ENCODE results near the gene SIRPB2. TPM values are rescaled to one million over a fixed set of nuclear protein-coding genes. Genes with fewer than 3 reads are reported as not detected.
A peak's percentile ranks its signal among the peaks of the same experiment; 100 is the strongest.

Gene SIRPB2
- total RNA-seq, 1 donor: not detected

DNA sequence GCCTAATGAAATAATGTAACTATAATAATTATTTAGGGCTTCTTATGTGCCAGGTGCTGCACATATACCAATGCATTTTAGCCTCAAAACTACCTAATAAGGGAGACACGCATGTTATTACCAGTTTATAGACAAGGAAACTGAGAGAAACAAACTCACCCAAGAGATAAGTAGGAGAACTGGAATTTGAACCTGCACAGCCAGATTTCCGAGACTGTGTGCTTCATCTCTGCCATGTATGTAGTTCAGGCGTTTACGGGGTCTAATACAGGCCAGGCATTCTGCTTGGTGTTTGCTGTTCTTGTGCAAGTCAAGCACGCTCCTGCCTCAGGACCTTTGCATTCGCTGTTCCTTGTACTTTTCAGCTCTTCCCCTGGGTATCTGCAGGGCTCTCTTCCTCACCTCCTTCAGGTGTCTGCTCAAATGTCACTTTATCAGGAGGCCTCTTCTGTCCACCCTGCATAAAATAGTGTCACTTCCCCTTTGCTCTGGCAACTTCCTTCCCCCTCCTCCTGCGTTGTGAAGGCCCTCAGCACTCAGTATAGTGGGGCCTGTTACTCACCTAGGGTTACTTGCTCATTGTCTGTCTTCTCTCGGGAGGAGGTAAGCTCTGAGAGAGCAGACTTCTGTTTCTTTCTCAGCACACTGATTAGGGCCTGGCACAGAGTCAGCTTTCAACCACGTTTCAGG, 18.5 kb downstream of the SIRPB2 start:
- TF ChIP-seq, protein P1, sequence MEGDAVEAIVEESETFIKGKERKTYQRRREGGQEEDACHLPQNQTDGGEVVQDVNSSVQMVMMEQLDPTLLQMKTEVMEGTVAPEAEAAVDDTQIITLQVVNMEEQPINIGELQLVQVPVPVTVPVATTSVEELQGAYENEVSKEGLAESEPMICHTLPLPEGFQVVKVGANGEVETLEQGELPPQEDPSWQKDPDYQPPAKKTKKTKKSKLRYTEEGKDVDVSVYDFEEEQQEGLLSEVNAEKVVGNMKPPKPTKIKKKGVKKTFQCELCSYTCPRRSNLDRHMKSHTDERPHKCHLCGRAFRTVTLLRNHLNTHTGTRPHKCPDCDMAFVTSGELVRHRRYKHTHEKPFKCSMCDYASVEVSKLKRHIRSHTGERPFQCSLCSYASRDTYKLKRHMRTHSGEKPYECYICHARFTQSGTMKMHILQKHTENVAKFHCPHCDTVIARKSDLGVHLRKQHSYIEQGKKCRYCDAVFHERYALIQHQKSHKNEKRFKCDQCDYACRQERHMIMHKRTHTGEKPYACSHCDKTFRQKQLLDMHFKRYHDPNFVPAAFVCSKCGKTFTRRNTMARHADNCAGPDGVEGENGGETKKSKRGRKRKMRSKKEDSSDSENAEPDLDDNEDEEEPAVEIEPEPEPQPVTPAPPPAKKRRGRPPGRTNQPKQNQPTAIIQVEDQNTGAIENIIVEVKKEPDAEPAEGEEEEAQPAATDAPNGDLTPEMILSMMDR (IDR thresholded peaks at IDR 0.05; ENCODE audit: insufficient read depth, low read depth, low read length): no peak
- DNase-seq (ENCODE audit: low read depth): no peak
- H3K4me3 ChIP-seq (ENCODE audit: low read depth, low read length): no peak overlapping the region

- no peak for DNase-seq (ENCODE audit: low read depth)
- TF ChIP-seq, protein P1 (IDR thresholded peaks at IDR 0.05; ENCODE audit: insufficient read depth, low read depth, low read length): no peak
Observed at GRCh38 chr20:1471242-1471641, 20.0 kb downstream of the SIRPB2 start.

GRCh38 chr20:1469925-1470571, 21.2 kb downstream of the SIRPB2 start:
- TF ChIP-seq, protein P1 (IDR thresholded peaks at IDR 0.05; ENCODE audit: insufficient read depth, low read depth, low read length): peak; percentile 90
- H3K4me3 ChIP-seq (ENCODE audit: low read depth, low read length): no peak overlapping the region
- peak; percentile 99 for DNase-seq (ENCODE audit: low read depth)

More at GRCh38 chr20:1471242-1471641, 20.0 kb downstream of the SIRPB2 start:
- no peak overlapping the region for H3K4me3 ChIP-seq (ENCODE audit: low read depth, low read length)

DNA sequence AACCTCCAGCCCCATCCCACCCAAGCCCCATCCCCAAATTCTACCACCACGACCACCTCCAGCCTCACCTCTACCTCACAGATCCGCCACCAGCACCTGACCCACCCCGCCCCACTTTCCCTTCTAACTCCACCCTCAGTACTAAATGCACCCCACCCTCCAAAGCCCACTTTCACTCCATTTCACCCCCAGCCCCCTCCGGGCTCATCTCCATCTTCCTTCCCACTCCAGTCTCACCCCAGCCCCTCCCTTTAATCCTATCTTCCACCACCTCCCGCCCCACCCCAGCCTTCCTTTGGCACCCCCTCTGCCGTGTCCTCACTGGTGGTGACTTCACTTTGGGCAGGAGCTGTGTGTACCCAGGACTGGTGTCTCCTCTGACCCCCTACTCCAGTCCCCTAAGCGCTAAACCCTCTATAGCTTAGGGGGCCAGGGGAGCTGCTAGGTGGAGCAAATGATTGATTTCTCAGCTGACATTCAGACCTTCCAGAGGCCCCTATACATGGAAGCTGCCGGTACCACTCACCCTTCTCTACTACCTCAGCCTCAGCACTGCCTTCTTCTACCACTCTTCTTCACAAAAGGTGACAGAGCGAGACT, 21.8 kb downstream of the SIRPB2 start:
- DNase-seq (ENCODE audit: low read depth): no peak
- TF ChIP-seq, protein P1 (IDR thresholded peaks at IDR 0.05; ENCODE audit: insufficient read depth, low read depth, low read length): no peak
- H3K4me3 ChIP-seq (ENCODE audit: low read depth, low read length): no peak overlapping the region

- DNase-seq (ENCODE audit: low read depth): no peak
- TF ChIP-seq, protein P1 (IDR thresholded peaks at IDR 0.05; ENCODE audit: insufficient read depth, low read depth, low read length): no peak
- no peak overlapping the region for H3K4me3 ChIP-seq (ENCODE audit: low read depth, low read length)
Observed at GRCh38 chr20:1468117-1468624, 23.0 kb downstream of the SIRPB2 start.

- TF ChIP-seq, protein P1 (IDR thresholded peaks at IDR 0.05; ENCODE audit: insufficient read depth, low read depth, low read length): no peak
- no peak overlapping the region for H3K4me3 ChIP-seq (ENCODE audit: low read depth, low read length)
- DNase-seq (ENCODE audit: low read depth): no peak
Observed at GRCh38 chr20:1467355-1468116, 23.7 kb downstream of the SIRPB2 start.

All from fibroblast of villous mesenchyme (primary cell).